Measurements from ENCODE around the gene NT5DC2. TPM values are rescaled to one million over a fixed set of nuclear protein-coding genes. Genes with fewer than 3 reads are reported as not detected.
A peak's percentile ranks its signal among the peaks of the same experiment; 100 is the strongest.

NT5DC2 gene
- total RNA-seq, 1 experiment from 2014 or later: 377 TPM

GRCh38 chr3:52524752-52525679 is 8.6 kb downstream of the NT5DC2 start:
- DNase-seq (ENCODE audit: low spot score) (peak; percentile 6), ATAC-seq (no peak)
- CTCF ChIA-PET: no interaction called here
- H3K36me3 Mint-ChIP-seq: peaks cover 38% of the 10 kb centered on the region
- H3K4me3 Mint-ChIP-seq: no peak overlapping the region
- no peaks in the 10 kb centered on the region; the same call in 1 of the 2 replicates for H3K27me3 Mint-ChIP-seq (ENCODE audit: low read depth)
- no peaks in the 10 kb centered on the region for H3K4me1 Mint-ChIP-seq
- H3K27ac Mint-ChIP-seq: no peak overlapping the region
- H3K9me3 Mint-ChIP-seq: no peaks in the 10 kb centered on the region
- TF ChIP-seq ETV6 (CRISPR knock-in tag; IDR thresholded peaks at IDR 0.05): no peak
- TF ChIP-seq ZNF263 (CRISPR knock-in tag; IDR thresholded peaks at IDR 0.05; ENCODE audit: low read depth): no peak
- TF ChIP-seq STAT6 (CRISPR knock-in tag; conservative IDR thresholded peaks at IDR 0.05; ENCODE audit: low read depth): no peak
- no peak for TF ChIP-seq ZNF671 (CRISPR knock-in tag; IDR thresholded peaks at IDR 0.05)
- TF ChIP-seq ZNF232 (CRISPR knock-in tag; IDR thresholded peaks at IDR 0.05): no peak
- no peak for TF ChIP-seq FOXK1 (CRISPR knock-in tag; IDR thresholded peaks at IDR 0.05)
- no peak for TF ChIP-seq ZNF317 (CRISPR knock-in tag; IDR thresholded peaks at IDR 0.05; ENCODE audit: borderline replicate concordance, low read depth)
- no peak for TF ChIP-seq ZBTB21 (CRISPR knock-in tag; IDR thresholded peaks at IDR 0.05; ENCODE audit: borderline replicate concordance)
- TF ChIP-seq TEAD1 (CRISPR knock-in tag; IDR thresholded peaks at IDR 0.05): no peak
- no peak for TF ChIP-seq SP1 (CRISPR knock-in tag; conservative IDR thresholded peaks at IDR 0.05)
- no peak for TF ChIP-seq ATF6 (CRISPR knock-in tag; IDR thresholded peaks at IDR 0.05)
- no peak for TF ChIP-seq ZNF138 (CRISPR knock-in tag; conservative IDR thresholded peaks at IDR 0.05)
- TF ChIP-seq IRF2 (CRISPR knock-in tag; IDR thresholded peaks at IDR 0.05; ENCODE audit: borderline replicate concordance, low read depth): no peak
- no peak for TF ChIP-seq NFATC4 (CRISPR knock-in tag; IDR thresholded peaks at IDR 0.05)
- no peak for TF ChIP-seq AFF4 (CRISPR knock-in tag; IDR thresholded peaks at IDR 0.05; ENCODE audit: borderline replicate concordance)
- POLR2A ChIA-PET: no interaction called here

GRCh38 chr3:52524258-52524751 is 9.4 kb downstream of the NT5DC2 start:
- no peaks in the 10 kb centered on the region for H3K4me1 Mint-ChIP-seq
- no peak for ATAC-seq
- peaks cover 38% of the 10 kb centered on the region for H3K36me3 Mint-ChIP-seq
- H3K9me3 Mint-ChIP-seq: no peaks in the 10 kb centered on the region
- H3K27me3 Mint-ChIP-seq (ENCODE audit: low read depth): no peaks in the 10 kb centered on the region; the same call in 1 of the 2 replicates
- POLR2A ChIA-PET: no interaction called here
- DNase-seq (ENCODE audit: low spot score): no peak
- TF ChIP-seq TEAD1 (CRISPR knock-in tag; IDR thresholded peaks at IDR 0.05) (no peak), NR3C1 (CRISPR knock-in tag; conservative IDR thresholded peaks at IDR 0.05; ENCODE audit: low read depth) (no peak)
- peak overlapping the region; percentile 38; the same call in 1 of the 2 replicates for H3K27ac Mint-ChIP-seq
- CTCF ChIA-PET: no interaction called here
- H3K4me3 Mint-ChIP-seq: no peak overlapping the region

All from WTC11 (cell line).